Ovary (tissue), 3 donors: ENCODE data around the gene MARCHF2.

Experiments
- CTCF ChIP-seq, 3 donors: fragments of 450-650 bp in 2 of 3; fragments of 200-600 bp in 1 of 3; IDR thresholded peaks; one replicate each; pipeline versions ENCODE4 v1.5.1 to v1.8.0; 2016 to 2022; ENCODE audit warnings: antibody characterized with exemption in 3 of 3, mild to moderate bottlenecking in 1 of 3
- POLR2A ChIP-seq: fragments of 450-650 bp; IDR thresholded peaks from one replicate; pipeline ENCODE4 v1.6.1; 2017; ENCODE audit warnings: antibody characterized with exemption, mild to moderate bottlenecking, moderate library complexity
- donor health status: DM: no; HTN: no; CAD: no.

GRCh38 chr19:8393871-8394250 is 19.2 kb upstream of the MARCHF2 start:
- TF ChIP-seq CTCF (IDR thresholded peaks at IDR 0.05) (no peak), POLR2A (no peak)
